RKO (cell line): ENCODE measurements around the gene RHOBTB1.

Experiments used
- DNase-seq: peaks from one replicate; pipeline ENCODE4 v3.0.0-alpha.2; 2016; ENCODE audit warnings: low spot score

Gene RHOBTB1

DNA sequence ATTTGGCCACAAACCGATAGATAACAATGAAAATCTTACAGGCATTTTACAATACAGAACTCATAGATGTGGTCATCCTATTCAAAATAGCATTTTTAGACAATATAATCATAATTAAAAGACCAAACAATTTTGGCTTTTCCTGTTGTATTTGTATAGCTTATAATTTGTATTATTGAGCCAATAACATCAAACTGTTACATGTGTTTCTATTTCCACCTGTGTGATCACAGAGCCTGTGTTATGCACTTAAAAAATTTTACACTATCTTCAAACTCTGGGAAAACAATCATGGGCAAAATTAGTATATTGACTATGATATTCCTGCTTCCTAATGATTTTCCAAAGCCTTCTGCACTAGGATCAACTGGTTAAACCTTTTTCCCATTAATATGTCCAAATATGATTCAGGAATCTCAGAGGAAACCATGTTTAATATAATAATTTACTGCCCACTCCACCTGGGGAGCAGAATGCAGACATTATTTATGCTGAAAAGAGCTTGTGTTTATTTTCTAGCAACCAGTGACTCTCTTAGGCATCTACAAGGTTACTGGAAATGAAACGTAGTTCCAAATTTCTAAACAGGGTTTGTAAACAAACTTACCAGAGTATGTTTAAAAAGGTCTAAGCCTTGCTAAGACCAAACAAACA is 1.7 kb downstream of the RHOBTB1 start:
- DNase-seq: no peak

DNA sequence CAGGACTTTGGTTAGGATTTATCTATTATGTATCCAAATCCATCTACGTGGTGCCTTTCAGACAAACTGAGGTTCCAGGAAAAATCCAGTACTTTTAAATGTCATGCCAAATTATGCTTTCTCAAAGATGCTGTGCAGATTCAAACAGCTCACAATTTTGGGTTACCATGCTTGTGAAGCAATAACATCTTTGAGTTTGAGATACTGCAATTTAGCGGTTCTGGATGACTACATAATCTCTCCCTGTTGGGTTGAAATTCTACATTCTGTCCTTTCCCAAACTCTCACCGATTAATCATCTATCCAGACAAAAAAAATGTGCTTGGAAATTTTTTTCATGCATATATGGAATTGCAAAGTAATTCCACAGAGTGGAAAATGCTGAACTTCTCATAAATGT is 3.5 kb downstream of the RHOBTB1 start:
- no peak for DNase-seq

DNA sequence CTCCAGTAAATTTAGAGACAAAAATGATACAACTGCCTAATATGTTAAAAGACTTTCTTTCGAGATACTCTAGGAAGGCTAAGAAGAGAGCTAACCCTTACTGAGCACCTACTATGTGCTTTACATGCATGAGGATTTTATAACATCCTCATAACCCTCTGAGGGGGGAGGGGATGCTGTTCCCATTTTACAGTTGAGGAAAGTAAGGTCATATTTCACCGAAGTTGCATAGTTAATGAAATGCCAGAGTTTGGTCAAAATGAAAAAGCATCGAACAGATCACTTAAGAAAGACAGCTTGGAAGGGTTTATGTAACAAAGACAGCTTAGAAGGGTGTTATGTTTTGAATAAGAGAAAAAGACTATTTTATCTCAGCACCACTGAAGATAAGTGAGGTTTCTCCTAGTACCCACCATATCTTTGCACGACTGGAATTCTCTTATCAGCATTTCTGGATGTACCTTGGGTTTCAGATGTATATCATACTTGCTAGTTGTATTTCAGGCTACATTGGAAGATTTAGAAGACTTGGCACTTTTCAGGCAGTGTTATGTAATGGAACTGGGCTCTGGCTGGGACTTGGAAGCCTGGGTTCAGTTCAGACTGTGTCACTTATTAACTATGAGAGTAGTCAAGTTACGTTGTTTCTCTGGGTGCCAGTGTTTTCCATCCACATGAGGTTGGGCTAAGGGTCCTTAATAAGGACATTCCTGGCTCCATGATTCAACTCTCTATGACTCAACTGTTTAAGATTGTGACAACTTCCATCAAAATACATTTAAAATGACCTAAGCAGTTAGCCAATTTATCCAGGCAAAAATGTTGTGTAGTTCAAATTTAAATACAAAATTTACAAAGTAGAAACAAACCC is 6.0 kb downstream of the RHOBTB1 start:
- peak; percentile 44 for DNase-seq

DNA sequence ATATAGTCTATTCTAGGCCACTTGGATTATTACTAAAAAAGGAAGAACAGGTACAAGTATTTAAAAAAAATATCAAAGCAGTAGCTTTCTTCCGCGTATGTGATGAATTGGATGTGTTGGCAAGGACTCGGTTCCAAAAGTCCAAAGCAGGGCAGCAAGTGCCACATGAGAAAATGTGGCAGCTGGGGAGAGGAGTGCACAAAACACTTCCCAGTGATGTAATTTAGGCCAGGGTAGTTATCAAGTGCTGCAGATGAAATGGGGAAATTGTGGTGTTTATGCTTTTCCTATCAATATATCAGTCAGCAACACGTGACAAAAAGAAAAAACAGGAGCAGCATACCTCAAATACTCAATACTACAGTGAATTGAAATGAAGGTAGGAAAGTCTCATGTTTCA is 7.0 kb downstream of the RHOBTB1 start:
- DNase-seq: no peak

DNA sequence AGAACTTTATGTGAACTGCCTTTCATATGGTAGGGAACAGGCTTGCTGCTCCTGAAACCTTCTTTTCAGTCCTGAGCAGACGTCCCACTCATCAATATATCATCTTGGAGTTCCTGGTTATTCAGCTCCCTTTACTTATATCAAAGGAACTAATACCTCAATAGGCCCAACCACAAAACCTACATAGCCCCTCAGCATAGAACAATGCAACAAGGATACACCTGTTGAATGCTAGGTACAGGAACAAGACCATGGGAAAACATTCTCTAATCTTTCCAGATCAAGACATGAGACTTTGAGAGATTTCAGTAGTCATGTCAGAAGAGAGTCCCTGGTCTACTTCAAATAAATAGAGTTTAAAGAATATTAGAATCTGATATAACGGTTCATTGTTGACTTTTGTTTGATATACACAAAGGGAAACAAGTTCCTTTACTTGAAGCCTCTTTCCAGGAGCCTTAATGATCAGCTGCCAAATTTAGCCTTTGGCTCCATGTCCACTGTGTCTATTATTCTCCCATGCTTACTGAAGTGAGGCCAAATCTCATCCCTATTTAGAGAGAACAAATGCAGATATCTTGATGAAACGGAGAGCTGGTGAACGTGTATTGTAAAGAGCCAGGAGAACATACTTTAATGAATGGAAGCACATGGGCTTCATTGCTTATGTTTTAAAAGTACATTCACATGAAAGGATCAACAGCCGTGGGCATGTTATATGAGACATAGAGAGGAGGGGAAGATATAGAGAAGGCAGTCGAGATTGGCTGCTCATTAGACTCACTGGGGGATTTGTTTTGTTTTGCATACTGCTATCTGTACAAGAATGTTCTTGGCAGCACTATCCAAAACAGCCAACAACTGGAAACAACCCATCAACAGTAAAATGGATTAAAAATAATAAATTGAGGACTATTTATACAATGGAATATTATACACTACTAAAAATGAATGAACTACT is 9.5 kb downstream of the RHOBTB1 start:
- no peak for DNase-seq

DNA sequence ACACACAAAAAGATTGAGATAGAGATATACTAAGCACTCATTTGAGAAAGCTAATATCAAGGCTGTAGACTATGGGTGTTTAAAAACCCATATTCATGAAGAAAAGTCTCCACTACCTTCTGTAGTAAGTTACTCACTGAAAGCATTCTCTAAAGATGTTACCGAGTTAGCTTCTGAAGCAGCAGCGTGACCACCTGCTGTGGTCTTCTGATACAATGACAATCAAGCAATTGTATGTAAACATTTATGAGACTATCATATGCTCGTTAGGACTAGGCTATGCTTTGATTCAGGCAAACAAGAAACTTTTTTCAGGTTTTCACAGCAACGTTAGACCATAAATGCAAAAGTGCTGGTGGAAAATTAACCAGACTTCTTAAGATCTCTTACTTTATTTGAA is 11.2 kb downstream of the RHOBTB1 start:
- no peak for DNase-seq

DNA sequence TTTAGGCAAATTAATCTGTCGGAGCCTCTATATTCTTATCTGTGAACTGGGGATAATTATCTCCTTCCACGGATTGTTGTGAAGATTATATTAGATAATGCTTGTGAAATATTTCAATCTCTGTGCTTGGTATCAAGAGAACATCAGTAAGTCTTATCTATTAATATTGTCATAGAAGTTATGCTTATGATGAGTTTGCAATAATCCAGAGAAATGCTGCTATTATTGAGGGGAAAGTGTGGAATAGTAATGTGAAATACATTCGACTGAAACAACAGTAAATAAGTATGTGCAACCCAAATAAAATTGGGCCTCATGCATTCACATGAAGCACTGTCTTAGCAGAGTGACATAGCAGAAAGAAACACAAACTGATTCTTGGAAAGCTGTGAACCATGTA is 13.7 kb downstream of the RHOBTB1 start:
- DNase-seq: no peak

DNA sequence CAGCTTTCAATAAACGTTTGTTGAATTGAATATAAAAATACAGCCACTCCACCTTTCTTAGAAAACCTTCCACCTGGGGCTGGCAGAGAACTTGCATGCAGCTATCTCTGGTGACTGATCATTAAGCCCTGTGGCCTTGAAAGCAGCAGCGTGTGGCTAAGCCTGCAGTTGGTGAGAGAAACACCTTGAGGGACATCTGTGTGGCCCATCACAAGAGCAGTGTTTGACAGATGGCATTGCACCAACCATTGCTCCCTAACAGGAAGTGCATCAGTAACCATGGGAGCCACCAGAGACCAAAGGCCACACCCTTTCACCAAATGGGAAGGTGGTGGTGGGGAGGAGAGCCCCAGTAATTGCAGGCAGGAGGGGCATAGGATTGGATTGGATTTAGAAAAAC is 22.4 kb downstream of the RHOBTB1 start:
- no peak for DNase-seq

DNA sequence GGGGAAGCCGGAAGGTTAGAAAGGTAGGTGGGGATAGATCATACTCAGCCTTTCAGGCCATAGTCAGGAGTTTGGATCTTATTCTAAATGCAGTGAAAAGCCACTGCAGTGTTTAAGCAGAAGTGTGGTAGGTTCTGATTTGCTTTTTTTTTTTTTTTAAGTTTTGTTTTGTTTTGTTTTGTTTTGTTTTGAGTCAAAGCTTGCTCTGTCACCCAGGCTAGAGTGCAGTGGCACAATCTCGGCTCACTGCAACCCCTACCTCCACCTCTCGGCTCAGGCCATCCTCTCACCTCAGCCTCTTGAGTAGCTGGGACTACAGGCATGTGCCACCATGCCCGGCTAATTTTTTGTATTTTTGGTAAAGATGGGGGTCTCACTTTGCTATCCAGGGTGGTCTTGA is 23.5 kb downstream of the RHOBTB1 start:
- DNase-seq: no peak

DNA sequence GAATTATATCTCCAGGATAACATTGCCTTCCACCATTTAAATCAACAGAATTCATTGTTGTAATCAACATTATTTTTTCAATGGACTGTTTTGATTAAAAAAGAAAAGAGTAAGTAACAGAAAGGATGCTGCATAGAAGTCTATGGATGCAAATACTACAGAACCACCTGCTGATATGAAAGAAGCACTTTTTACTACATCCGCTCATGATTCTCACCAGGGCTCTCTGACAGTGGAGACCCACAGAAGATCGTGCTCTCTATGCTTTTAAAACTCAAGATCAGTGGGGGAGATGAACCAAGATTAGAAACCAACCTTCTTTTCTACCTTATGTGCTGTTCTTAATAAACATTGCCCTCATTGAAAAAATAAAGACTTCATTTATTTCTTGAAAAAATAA is 24.4 kb downstream of the RHOBTB1 start:
- DNase-seq: no peak

DNA sequence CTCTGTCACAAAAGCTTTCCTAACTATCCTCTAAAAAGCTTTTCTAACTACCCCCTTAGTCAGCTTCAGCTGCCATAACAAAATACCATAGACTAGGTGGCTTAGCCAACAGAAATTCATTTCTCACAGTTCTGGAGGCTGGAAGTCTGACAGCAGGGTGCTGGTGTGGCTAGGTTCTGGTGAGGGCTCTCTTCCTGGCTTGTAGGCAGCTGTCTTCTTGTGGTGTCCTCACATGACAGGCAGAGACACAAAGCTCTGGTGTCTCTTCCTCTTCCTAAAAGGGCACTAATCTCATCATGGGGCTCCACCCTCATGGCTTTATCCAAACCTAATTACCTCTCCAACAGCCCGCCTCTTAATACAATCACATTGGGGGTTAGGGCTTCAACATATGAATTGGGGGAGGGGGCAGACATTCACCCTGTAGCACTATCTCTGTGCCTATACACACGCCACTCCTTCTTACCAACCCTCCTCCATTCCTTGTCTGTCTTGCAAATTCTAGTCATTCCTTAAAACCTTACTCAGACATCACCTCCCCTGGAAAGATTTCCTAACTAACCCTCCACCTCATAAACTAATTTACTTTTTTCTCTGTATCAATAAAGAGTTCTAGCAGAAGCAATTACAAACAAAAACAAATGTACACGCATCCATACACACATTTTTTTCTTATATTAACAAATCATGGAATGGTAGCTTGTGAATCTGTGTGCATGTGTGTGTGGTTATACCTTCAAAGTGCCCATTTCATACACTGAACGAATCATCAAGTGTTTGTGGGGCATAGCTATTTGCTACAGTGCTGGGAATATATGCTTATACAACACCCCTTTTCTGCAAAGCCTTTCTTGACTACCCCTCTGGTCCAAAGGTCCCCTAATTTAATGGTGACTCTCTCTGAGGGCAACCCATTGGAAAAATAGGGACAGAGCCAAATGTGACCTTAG is 26.4 kb downstream of the RHOBTB1 start:
- no peak for DNase-seq

DNA sequence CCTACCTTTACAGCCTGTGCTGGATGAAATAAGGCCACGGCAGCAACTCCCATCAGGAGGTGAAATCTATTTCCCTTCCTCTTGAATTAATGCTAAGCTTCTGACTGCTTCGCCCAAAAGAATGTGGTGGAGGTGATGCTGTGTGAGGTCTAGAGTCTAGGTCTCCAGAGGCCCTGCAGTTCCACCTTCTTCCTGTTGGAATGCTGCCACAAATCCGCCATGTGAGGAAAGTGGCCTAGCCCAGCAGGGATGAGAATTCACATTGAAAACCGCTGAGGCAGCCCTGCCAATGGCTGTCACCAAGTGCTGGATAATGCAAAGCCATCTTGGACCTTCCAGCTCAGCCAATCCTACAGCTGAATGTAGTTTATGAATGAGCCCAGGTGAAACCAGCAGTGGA is 28.0 kb downstream of the RHOBTB1 start:
- DNase-seq: no peak

DNA sequence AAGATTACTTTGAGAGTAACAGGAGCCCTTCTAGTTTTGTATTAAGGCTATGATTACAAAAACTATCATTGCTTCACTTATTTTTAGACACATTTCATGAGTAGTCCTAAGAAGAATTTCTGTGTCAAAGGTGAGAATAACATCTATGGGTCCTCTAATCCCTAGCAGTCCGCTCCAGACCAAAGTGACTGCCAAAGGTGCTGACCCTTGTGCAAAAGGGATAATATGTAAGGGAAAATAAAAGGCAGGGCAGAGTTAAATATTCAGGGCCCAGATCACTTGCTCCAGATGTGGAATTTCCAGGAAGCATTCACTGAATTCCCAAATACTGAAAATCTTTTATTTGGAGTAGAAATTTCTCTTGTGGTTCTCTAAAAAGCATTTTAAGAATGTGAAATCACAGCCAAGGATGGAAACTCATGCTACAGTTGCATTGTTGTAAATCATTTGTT is 29.3 kb downstream of the RHOBTB1 start:
- no peak for DNase-seq

DNA sequence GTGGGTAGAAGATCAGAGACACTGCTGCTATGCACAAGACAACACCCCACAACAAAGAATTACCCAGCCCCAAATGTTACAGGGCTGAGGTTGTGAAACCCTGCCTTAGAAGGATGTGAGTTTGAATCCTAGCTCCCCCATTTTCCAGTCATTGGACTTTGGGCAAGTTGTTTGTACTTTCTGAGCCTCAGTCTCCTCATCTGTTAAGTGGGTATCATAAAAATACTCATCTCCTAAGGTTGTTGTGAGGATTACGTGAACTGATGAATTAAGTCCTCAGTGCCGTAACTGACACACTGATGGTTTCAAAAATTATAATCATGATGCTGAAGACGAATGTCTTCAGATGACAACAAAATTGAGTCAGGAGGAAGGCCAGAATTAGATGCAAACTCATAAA is 30.3 kb downstream of the RHOBTB1 start:
- DNase-seq: no peak

DNA sequence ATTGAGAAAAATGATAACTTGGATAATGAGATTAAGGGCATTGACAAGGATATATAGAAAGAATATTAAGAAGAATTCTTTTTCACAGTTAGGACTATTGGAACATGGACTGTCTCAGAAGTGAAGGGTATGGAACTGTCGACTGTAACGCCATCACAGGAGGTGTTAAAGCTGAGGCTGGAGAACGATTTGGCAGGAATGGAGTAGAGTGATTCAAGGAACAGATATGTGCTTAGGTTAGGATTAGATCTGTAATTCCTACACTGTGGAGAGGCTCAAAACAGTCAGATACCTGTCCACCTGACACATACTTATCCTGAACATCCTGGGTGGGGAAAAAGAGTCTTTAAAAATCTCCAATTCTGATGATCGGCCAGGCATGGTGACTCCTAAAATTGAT is 30.9 kb downstream of the RHOBTB1 start:
- no peak for DNase-seq

DNA sequence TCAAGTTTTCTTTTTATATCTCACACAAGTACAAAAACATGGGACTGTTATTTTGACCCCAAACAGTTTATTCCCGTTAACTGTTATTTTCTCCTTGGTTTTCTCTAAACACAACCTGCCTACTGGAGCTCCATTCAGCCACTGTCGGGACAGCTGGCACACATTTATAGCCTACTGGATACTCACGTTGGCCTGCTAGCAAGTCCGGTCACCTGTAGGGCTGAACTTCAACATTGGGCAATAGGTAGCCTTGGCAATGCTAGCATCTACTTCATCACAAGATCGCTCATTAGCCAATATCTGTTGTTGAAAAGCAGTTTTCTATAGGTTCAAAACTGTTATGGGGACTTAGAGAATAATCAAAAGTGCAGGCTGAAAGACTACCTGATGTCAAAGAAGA is 32.3 kb downstream of the RHOBTB1 start:
- no peak for DNase-seq

DNA sequence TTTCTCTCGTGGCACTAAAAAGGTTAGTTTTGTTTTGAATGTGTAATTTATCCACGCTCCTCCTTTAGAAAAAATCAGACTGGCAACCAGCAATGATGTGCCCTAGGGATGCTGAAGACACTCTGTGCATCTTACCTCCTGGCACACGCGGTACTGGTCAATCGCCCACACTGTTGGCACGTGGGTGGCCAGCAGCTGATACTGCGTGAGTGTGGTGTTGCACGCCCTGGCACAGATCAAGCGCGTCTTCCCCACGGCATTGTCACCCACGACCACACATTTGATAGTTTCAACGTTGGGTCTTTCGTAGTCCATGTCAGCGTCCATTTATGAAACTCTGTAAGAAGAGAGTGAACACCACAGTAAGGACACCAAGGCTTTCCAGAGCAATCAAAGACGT is 32.8 kb downstream of the RHOBTB1 start:
- no peak for DNase-seq

DNA sequence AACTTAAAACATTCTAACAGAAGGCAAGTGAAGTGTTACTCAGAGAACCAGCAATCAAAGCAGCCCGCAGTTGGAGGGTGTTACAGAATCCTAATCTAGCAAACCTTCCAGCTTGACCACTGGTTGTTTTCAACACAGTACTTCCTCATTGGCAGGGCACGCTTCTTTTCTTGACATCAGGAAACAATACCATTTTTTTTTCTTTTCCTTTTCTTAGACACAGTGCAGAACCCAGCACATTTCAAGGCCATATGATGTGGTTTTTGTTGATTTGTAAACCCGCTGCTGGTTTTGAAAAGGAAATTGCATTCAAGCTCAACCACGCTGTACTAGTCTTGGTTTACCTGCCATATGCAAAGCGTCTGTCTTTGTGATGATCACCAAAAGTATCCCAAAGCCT is 33.4 kb downstream of the RHOBTB1 start:
- no peak for DNase-seq

DNA sequence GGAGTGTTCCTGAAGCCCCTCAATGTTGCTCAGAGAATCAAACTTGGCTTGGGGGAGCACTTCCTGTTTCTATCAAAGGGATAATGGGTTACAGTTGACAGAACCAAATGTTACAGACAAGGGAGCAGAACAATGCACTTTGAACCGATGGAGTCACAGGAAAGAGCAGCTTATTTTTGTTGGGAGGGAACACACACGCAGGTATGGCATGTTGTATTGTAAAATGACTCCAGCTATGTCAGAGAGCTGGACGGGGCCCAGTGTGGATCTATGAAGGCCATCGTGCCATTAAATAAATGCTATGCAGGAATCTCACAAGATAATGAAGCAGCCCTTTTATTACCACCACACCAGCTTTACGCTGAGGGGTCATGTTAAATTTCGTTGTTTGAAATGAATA is 35.1 kb downstream of the RHOBTB1 start:
- no peak for DNase-seq

DNA sequence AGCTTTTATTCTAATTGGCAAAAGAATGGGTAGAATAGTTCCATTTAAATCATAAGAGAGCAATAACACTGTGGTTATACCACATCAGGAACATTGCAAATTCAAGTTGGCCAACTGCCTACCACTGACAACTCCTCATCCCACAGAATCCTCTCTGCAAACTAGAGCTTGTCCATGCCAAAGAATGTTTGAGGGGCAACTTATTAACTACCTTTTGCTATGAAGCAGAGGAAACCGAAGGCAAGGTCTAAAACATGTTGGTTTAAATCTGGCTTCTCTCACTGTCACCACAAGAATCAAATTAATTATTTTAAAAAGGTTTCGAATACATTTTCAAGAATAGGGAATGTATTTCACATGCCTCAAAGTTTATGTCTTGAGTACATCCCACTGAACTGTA is 36.0 kb downstream of the RHOBTB1 start:
- DNase-seq: no peak

DNA sequence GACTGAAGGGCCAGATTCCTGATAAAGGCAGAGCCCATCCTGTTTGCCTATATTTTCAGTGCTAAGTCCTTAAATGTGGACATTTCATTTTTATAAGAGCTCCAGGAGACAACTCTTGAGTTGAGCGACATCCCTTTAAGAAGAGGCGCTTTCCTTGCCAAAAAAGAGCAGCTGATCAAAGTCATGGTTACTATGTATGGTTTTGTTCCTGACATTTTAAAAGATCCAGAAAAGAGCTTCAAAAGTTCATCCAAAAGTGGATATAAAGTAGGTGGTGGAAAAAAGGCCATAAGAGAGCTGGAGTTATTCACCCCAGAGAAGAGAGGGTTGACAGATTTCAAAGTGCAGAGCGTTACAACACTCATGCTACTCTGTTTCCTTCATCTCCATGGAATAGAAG is 36.7 kb downstream of the RHOBTB1 start:
- DNase-seq: no peak
